NT2/D1 (cell line): Measurements from ENCODE around the gene SRPK2.
"Not testable (repeated sequence)": the region's sequence is repeated elsewhere in the genome, so short reads cannot be mapped to it uniquely, and the experiment has no call there.

Experiments used
- DNase-seq: peaks from one replicate; pipeline ENCODE4 v3.0.0-alpha.2; 2011; ENCODE audit warnings: low read depth, low spot score
- H3K27me3 ChIP-seq: 2 replicates; pipeline ENCODE4 v1.6.0; 2011; ENCODE audit warnings: mild to moderate bottlenecking; ENCODE audit not compliant: insufficient read length, insufficient read depth
- H3K36me3 ChIP-seq: 2 replicates; pipeline ENCODE4 v1.6.1; 2011; ENCODE audit warnings: mild to moderate bottlenecking, low read length, mixed read lengths; ENCODE audit not compliant: insufficient read depth, insufficient read length
- H3K4me1 ChIP-seq: 2 replicates; pipeline ENCODE4 v1.5.1; 2011; ENCODE audit not compliant: insufficient read depth, insufficient read length
- H3K4me3 ChIP-seq: 2 replicates; pipeline ENCODE4 v1.5.1; 2011; ENCODE audit warnings: low read depth; ENCODE audit not compliant: insufficient read length
- H3K9ac ChIP-seq: 2 replicates; pipeline ENCODE4 v1.6.0; 2011; ENCODE audit warnings: low read depth; ENCODE audit not compliant: insufficient read length
- H3K9me3 ChIP-seq: 2 replicates; pipeline ENCODE4 v1.5.1; 2011; ENCODE audit warnings: mild to moderate bottlenecking, low read length; ENCODE audit not compliant: insufficient read depth
- SUZ12 ChIP-seq: IDR thresholded peaks from 2 replicates; pipeline ENCODE4 v1.6.1; 2011; ENCODE audit not compliant: insufficient read length, insufficient read depth; ENCODE audit errors: extremely low read depth
- YY1 ChIP-seq: IDR thresholded peaks from 2 replicates; pipeline ENCODE4 v1.6.1; 2011; ENCODE audit not compliant: insufficient read length, insufficient read depth
- ZNF274 ChIP-seq: IDR thresholded peaks from 2 replicates; pipeline ENCODE4 v1.6.1; 2011; ENCODE audit warnings: mild to moderate bottlenecking, low read depth, low read length

The SRPK2 gene

DNA sequence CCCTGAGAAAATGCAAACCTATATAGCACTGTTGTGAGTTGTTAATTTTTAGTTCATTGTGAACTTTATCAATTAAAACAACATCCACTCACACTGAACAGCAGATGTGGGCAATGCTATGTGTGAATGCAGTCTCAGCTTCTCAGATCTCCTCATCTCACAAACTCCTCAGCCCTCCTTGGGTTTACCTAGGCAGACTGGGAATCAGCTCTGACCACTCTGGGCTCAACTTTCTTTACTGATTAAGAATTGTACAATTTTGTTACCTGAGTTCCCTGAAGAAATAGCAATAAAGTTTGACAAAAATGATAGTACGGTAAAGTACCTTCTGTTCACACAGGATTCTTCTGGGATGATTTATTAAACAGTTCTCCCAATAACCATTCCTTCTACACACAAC is 124.0 kb downstream of the SRPK2 start:
- H3K4me3 ChIP-seq = no peak overlapping the region
- no peaks in the 10 kb centered on the region for H3K9me3 ChIP-seq
- no peak for DNase-seq
- no peak overlapping the region for H3K9ac ChIP-seq
- no peaks in the 10 kb centered on the region for H3K36me3 ChIP-seq
- no peaks in the 10 kb centered on the region for H3K27me3 ChIP-seq
- TF ChIP-seq YY1 (no peak), SUZ12 (no peak), ZNF274 (no peak)
- no peaks in the 10 kb centered on the region for H3K4me1 ChIP-seq

- Histone ChIP-seq H3K4me1 (no peaks in the 10 kb centered on the region), H3K36me3 (no peaks in the 10 kb centered on the region), H3K4me3 (no peak overlapping the region), H3K27me3 (no peaks in the 10 kb centered on the region), H3K9me3 (no peaks in the 10 kb centered on the region), H3K9ac (no peak overlapping the region)
- TF ChIP-seq YY1 = no peak
- no peak for TF ChIP-seq SUZ12
- TF ChIP-seq ZNF274 = no peak
- DNase-seq = no peak
Observed at GRCh38 chr7:105261689-105262088, 127.0 kb downstream of the SRPK2 start.

DNA sequence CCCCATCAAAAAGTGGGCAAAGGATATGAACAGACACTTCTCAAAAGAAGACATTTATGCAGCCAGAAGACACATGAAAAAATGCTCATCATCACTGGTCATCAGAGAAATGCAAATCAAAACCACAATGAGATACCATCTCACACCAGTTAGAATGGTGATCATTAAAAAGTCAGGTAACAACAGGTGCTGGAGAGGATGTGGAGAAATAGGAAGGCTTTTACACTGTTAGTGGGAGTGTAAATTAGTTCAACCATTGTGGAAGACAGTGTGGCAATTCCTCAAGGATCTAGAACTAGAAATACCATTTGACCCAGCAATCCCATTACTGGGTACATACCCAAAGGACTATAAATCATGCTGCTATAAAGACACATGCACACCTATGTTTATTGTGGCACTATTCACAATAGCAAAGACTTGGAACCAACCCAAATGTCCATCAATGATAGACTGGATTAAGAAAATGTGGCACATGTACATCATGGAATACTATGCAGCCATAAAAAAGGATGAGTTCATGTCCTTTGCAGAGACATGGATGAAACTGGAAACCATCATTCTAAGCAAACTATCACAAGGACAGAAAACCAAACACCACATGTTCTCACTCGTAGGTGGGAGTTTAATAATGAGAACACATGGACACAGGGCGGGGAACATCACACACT is 128.4 kb downstream of the SRPK2 start:
- not testable (repeated sequence) for H3K4me1 ChIP-seq

GRCh38 chr7:105258919-105259318 is 129.8 kb downstream of the SRPK2 start:
- H3K27me3 ChIP-seq, H3K9ac ChIP-seq: not testable (repeated sequence)

More for the DNA sequence above, 128.4 kb downstream of the SRPK2 start:
- H3K9me3 ChIP-seq, H3K36me3 ChIP-seq, DNase-seq, H3K9ac ChIP-seq, H3K4me3 ChIP-seq, H3K27me3 ChIP-seq: not testable (repeated sequence)

DNA sequence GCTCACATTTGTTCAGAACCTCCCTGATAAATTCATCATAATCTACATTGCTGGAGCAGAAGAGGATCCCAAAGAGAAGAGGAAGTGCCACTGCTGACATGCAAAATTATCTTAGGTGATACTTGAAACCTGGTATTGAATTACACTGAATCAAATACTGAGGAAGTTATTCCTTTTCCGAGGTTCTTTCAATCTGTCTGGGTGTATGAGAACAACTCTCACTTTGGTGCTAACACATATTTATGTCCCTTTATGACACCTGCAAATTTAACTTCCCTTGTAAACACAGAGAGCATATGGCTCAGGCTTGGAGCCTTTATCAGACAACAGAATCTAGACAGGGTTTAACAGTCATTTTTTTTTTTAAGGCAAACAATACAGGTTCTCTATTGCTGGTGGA is 131.4 kb downstream of the SRPK2 start:
- Histone ChIP-seq H3K27me3 (no peaks in the 10 kb centered on the region), H3K4me3 (no peak overlapping the region), H3K36me3 (no peaks in the 10 kb centered on the region), H3K9ac (no peak overlapping the region), H3K9me3 (no peaks in the 10 kb centered on the region), H3K4me1 (no peaks in the 10 kb centered on the region)
- DNase-seq = no peak
- no peak for TF ChIP-seq YY1
- TF ChIP-seq SUZ12 = no peak
- TF ChIP-seq ZNF274 = no peak

More at GRCh38 chr7:105258919-105259318, 129.8 kb downstream of the SRPK2 start:
- not testable (repeated sequence) for DNase-seq, H3K9me3 ChIP-seq, H3K4me3 ChIP-seq, H3K4me1 ChIP-seq, H3K36me3 ChIP-seq

DNA sequence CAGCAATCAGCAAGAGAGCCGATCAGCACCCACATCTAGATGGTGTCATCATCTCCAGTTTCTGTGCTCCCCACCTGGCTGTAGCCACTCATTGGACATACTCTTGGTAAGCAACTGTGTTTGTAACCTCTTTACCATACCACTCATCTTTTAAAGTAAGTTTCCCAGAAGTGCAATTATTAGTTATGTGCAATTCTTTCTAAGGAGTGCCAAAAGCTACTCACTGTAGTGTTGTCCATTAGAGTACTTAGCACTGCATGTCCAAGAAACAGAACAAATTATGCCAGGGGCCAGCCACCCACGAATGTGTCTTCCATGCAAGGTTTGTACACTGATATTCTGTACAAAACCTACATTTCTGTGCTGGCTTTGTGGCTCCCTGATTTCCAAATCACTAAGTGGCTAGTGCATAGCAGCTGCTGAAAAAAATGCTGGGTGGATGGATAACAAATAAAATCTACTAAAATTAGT is 131.9 kb downstream of the SRPK2 start:
- TF ChIP-seq YY1 = no peak
- TF ChIP-seq ZNF274 = no peak
- no peak for TF ChIP-seq SUZ12
- Histone ChIP-seq H3K9ac (no peak overlapping the region), H3K27me3 (no peaks in the 10 kb centered on the region), H3K9me3 (no peaks in the 10 kb centered on the region), H3K4me1 (no peaks in the 10 kb centered on the region), H3K4me3 (no peak overlapping the region), H3K36me3 (no peaks in the 10 kb centered on the region)
- no peak for DNase-seq

DNA sequence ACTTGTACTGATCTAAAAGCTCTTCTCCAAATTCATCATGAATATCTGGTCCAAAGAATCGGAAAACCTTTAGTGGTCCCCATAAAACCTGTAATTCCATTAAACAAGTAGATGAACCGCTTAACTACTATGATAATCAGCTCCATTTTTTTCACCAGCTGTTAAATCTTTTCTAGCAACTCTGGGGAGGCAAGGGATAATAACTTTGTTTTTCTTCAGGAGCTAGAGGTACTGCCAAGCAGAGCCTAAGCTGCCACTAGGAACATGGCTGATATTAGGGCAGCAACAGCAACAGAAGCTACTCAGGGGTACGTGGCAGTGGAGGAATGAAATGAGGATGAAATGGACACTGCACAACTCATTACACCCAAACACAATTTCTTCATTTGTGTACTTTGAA is 138.0 kb downstream of the SRPK2 start:
- Histone ChIP-seq H3K9me3 (no peaks in the 10 kb centered on the region), H3K9ac (no peak overlapping the region), H3K36me3 (no peaks in the 10 kb centered on the region), H3K27me3 (no peaks in the 10 kb centered on the region), H3K4me1 (no peaks in the 10 kb centered on the region), H3K4me3 (no peak overlapping the region)
- no peak for TF ChIP-seq ZNF274
- no peak for TF ChIP-seq YY1
- no peak for TF ChIP-seq SUZ12
- no peak for DNase-seq

- TF ChIP-seq SUZ12 (no peak), YY1 (no peak), ZNF274 (no peak)
- H3K9me3 ChIP-seq = no peaks in the 10 kb centered on the region
- H3K4me3 ChIP-seq = no peak overlapping the region
- H3K4me1 ChIP-seq = no peaks in the 10 kb centered on the region
- DNase-seq = no peak
- H3K27me3 ChIP-seq = no peaks in the 10 kb centered on the region
- H3K9ac ChIP-seq = no peak overlapping the region
- no peaks in the 10 kb centered on the region for H3K36me3 ChIP-seq
Observed at GRCh38 chr7:105250239-105250638, 138.5 kb downstream of the SRPK2 start.
